GM18499 (cell line): ENCODE measurements around the gene GALK1.

ENCODE experiments used
- ATAC-seq: cut with Tn5 transposase; IDR thresholded peaks from one replicate; pipeline ENCODE4 v1.9.1; 2021; ENCODE audit warnings: moderate number of reproducible peaks; ENCODE audit not compliant: insufficient read depth, unreplicated experiment

GALK1 gene

DNA sequence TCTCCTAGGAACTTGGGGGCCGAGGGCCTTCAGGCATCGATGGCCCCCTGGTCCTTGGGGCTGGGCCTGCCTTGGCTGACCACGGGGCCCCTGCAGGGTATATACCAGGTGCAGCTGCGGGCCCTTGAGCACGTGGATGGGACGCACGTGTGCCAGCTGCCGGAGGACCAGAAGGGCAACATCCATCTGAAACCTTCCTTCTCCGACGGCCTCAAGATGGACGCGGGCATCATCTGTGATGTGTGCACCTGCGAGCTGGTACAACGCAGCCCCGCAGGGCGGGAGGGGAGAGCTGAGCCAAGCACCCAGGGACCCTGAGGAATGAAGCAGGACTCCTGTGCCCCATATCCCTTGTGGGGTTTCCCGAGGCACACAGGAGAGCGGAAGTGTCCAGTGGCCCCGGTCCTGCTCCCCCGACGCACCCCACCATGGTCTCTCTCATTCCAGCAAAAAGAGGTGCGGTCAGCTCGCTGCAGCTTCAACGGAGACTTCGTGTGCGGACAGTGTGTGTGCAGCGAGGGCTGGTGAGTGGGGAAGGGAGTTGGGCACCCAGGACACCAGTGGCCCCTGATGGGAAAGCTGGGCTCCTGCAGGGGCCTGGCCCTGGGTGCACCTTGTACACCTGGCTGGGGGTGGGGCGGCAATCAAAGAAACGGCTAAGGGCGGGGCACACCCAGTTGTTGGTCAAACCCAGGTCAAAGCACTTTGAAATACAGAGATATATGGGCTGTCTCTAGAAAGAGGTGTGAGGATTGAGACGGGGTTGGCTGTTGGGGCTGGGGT lies 33.1 kb downstream of the GALK1 start:
- no peak for ATAC-seq

- ATAC-seq = no peak
Observed at GRCh38 chr17:75731086-75731715, 33.8 kb downstream of the GALK1 start.

DNA sequence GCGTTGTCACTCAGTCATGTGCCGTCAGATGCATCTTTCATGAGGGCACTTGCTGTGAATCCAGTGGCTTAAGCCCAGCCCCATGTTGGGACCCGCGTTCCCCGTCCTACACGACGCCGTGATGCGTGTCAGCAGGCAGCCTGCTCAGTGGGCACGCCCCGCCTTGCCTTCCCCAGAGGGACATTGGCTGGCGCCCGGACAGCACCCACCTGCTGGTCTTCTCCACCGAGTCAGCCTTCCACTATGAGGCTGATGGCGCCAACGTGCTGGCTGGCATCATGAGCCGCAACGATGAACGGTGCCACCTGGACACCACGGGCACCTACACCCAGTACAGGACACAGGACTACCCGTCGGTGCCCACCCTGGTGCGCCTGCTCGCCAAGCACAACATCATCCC lies 34.9 kb downstream of the GALK1 start:
- ATAC-seq = no peak

GRCh38 chr17:75729351-75729750 lies 35.6 kb downstream of the GALK1 start:
- no peak for ATAC-seq

GRCh38 chr17:75727391-75727790 lies 37.6 kb downstream of the GALK1 start:
- ATAC-seq = no peak

DNA sequence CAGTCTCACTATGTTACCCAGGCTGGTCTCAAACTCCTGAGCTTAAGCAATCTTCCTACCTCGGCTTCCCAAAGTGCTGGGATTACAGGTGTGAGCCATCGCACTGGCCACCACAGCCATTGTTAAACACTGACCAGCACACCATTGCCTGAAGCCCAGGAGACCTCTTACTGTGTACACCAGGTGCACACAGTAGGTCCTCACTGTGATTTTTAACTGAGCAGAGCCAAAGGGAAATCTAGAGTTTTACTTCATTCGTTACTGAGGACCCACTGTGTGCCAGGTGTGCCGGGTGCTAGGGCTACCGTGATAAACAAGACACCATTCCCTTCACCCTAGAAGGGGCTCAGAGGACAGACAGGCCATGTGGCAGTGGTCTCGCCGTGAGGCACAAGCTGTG lies 39.5 kb downstream of the GALK1 start:
- ATAC-seq = no peak

DNA sequence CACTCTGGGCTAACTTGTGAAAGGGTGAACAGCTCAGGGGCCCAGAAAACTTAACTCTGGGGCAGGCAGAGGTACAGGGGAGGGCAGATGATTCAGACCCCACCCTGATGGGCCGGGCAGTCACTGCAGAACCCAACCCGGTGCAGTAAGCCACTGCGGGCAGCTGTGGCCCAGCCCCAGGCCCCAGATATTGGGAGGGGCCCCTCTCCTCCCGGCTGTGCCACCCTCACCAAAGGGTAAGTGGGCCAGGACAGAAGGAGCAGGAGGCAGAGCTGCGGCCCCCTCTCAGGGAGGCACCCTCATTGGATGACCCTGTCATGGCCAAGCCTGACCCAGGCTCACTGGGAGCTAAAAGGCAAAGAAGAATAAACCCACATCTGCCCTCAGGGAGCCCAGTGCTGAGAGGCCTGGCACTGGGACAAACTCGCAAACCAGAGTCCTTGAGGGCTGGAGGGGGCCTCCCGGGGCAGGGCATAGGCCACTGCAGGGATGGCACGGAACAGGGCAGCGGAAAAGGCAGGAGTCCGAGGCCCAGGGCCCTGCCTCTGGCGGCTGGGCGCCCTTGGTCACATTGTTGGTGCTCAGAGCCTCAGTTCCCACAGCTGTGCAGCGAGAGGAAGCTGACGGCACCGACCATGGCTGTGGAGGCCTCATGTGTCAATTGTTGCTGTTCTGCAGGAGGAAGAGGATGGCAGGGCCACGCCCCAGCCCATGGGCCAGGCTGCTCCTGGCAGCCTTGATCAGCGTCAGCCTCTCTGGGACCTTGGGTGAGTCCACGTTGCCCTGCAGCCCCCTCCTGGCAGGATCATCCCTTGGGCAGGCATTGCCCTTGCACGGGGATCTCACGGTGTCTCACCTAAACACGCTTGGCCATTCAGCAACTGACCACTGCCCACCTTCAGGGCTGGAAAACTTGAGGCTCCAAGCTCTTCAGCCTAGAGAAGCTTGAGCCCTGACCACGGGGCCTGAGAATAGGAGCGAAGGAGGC lies 40.7 kb downstream of the GALK1 start:
- no peak for ATAC-seq

DNA sequence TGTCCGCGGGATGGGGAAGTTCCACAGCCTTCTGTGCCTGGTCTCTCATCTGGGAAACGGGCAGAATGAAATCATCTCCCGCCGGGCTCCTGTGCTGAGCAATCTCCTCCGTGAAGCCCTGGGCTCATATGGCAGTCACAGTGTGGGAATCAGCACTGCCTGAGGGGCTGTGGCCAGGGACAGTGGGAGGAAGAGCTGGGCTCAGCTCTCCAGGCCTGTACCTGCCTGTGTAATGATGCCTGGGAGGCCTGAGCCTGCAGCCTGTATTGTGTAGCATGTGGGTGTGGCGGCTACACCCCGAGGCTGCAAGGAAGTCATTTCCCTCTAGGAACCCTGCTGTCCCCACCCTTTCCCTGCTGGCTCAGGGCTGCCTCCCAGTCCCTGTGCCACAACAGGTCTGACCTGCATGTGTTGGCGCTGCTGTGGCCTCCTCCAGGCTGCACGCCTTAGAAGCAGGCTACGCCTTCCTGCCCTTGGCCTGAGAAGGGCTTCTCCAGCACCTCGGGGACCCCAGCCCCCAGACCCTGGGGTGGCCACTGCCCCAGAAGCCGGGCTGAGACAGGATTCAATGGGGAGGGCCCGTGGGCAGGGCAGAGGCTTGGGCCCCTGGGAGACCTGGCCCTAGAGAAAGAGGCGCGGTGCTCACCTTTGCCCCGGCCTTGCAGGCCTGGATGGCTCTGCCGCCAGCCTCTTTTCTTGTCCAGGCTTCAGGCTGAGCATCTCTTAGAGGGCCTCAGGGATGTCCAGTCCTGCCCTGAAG lies 41.6 kb downstream of the GALK1 start:
- ATAC-seq = no peak

DNA sequence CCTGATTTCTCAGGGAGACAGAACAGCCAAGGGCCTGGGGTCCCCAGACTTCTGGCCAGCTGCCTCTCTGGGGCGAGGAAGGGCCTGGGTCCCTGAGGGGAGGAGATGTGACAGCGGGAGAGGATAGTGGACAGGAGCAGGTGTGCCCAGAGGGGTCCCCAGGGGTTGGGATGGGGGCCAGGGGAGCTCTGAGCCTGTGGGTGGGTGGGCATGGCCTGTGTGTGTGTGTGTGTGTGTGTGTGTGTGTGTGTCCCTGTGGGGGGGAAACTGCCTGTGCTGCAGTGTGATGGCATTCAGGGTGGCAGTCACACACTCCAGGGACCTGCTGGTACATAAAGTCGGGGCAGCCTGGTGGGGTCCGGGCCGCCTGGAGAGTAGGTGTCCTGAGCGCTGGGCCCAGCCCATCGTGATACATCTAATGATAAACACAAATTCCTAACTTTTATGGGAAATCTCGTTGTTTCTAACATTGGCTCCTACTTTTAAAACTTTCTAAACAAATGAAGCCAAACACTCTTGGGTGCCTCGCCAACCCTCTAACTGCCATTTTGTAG lies 42.4 kb downstream of the GALK1 start:
- ATAC-seq = no peak

GRCh38 chr17:75722076-75722475 lies 42.9 kb downstream of the GALK1 start:
- no peak for ATAC-seq

- no peak for ATAC-seq
Observed at GRCh38 chr17:75721463-75722011, 43.5 kb downstream of the GALK1 start.

DNA sequence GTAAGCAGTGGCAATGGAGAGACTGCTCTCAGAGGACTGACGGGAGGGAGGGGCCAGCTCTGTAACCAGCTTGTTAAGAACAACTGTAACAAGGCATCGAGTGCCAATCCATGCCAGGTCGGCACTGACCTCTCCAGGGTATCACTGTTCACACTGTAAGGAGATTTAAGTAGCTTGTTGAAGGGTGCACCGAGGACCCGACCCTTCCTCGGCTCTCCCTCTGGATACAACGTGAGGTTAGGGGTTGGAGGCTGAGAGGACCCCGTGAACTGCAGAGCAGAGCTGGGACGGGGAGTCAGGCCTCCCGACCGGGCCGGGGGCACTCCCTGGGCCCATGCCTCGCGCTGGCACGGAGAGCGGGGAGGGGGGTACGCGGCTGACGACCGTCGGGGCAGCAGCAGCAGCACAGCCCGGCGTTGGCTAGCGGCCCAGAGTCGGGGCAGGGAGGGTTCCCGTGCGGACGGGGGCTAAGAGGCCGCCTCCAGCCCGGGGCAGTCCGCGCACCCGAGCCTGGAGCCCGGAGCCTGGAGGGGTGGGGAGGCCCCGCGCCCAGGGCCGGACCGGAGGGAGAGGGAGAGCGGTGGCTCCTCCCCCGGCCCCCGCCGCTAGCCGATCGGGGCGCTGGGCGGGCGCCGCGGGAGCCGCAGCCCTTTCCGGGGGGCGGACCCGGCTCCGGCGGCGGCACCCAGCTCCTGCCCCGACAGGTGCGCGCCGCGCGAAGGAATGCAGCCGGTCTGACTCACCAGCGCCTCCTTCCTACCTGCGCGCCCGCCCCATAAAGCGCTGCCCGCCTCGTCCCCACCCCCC lies 44.1 kb downstream of the GALK1 start, which contains the start of gene ITGB4:
ITGB4 (plus strand) TSS at position 804 of the 807 bp plus-strand sequence. CDS start 3,245 bp downstream, outside the sequence.
- ATAC-seq = no peak

DNA sequence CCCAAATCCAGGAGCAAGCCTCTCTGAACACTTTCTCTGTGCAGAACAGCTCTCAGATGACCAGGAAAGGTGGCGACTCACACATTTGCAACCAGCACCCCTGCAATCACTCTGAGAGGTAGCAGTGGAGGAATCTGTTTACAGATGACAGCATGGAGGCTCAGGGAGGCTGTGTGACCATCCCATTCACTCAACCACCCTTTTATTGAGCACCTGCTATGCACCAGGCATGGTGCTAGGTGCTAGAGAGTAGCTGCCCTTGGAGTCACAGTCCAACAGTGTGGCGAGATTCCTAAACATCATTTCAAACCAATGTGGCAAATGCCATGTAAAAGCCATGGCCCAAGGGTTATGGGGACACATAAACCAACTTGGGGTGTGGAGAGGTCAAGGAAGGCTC lies 45.3 kb downstream of the GALK1 start:
- ATAC-seq = no peak

- ATAC-seq = no peak
Observed at GRCh38 chr17:75712446-75712845, 52.5 kb downstream of the GALK1 start.
